ENCODE data around the gene TMEM272. TPM values are rescaled to one million over a fixed set of nuclear protein-coding genes. Genes with fewer than 3 reads are reported as not detected.

The TMEM272 gene
- total RNA-seq, 1 experiment from 2014 or later, result 0.15 TPM

GRCh38 chr13:51764184-51765141, 80.5 kb downstream of the TMEM272 start:
- Histone ChIP-seq H3K4me1 (ENCODE audit: control insufficient read depth, insufficient read depth, low read length) (no peaks in the 10 kb centered on the region), H3K27me3 (ENCODE audit: control insufficient read depth, insufficient read depth, low read length) (no peaks in the 10 kb centered on the region), H3K36me3 (ENCODE audit: control insufficient read depth, insufficient read depth, low read length) (no peaks in the 10 kb centered on the region), H3K4me3 (ENCODE audit: low read depth in 2 of 2, low read length in 2 of 2) (no peak overlapping the region), H3K27ac (ENCODE audit: low read length) (no peak overlapping the region), H3K9me3 (ENCODE audit: control insufficient read depth, insufficient read depth, low read depth, low read length) (no peaks in the 10 kb centered on the region)
- ATAC-seq (no peak), DNase-seq (ENCODE audit: low read depth, low spot score) (no peak)
- ChIA-PET CTCF (no interaction called here), POLR2A (no interaction called here)
- BruUV-seq (replicated peaks), result no TSS peak
- TF ChIP-seq SIN3A (IDR thresholded peaks at IDR 0.05; ENCODE audit: borderline replicate concordance, insufficient read depth, low read depth, low read length) (no peak), POLR2AphosphoS5 (IDR thresholded peaks at IDR 0.05; ENCODE audit: low read depth, low read length) (no peak), TCF7L2 (IDR thresholded peaks at IDR 0.05; ENCODE audit: low read depth, low read length) (no peak), REST (IDR thresholded peaks at IDR 0.05; ENCODE audit: insufficient read depth in 1 of 2, low read depth in 2 of 2, low read length in 1 of 2) (no peak), CTCF (IDR thresholded peaks at IDR 0.05) (no peak)
- intact Hi-C loops (cut with micrococcal nuclease; ENCODE audit: unreplicated experiment), result loop anchor here (10.0 kb wide), 1 partner anchor 620 kb away; no protein-coding TSS in a partner anchor
- in situ Hi-C loops (cut with HindIII; ENCODE audit: low pct_unique_long_range_greater_than_20kb, low sequenced_read_pairs), result no loop called here

- no peak for ATAC-seq
- no TSS peak for BruUV-seq (replicated peaks)
- Histone ChIP-seq H3K36me3 (ENCODE audit: control insufficient read depth, insufficient read depth, low read length) (no peaks in the 10 kb centered on the region), H3K27ac (ENCODE audit: low read length) (no peak overlapping the region), H3K9me3 (ENCODE audit: control insufficient read depth, insufficient read depth, low read depth, low read length) (no peaks in the 10 kb centered on the region), H3K4me1 (ENCODE audit: control insufficient read depth, insufficient read depth, low read length) (no peaks in the 10 kb centered on the region), H3K4me3 (ENCODE audit: low read depth in 2 of 2, low read length in 2 of 2) (no peak overlapping the region), H3K27me3 (ENCODE audit: control insufficient read depth, insufficient read depth, low read length) (no peaks in the 10 kb centered on the region)
- ChIA-PET POLR2A (no interaction called here), CTCF (no interaction called here)
- in situ Hi-C loops (cut with HindIII; ENCODE audit: low pct_unique_long_range_greater_than_20kb, low sequenced_read_pairs), result no loop called here
- no peak for DNase-seq (ENCODE audit: low read depth, low spot score)
- intact Hi-C loops (cut with micrococcal nuclease; ENCODE audit: unreplicated experiment), result loop anchor here (10.0 kb wide), 1 partner anchor 619 kb away; no protein-coding TSS in a partner anchor
- TF ChIP-seq POLR2AphosphoS5 (IDR thresholded peaks at IDR 0.05; ENCODE audit: low read depth, low read length) (no peak), REST (IDR thresholded peaks at IDR 0.05; ENCODE audit: insufficient read depth in 1 of 2, low read depth in 2 of 2, low read length in 1 of 2) (no peak)
Measured at GRCh38 chr13:51763486-51763885, 81.5 kb downstream of the TMEM272 start.

Other genes starting within 250 kb of the TMEM272 start
- 10.7 TPM for gene DHRS12, start 41.0 kb downstream of the TMEM272 start, total RNA-seq (2021; ENCODE audit: unreplicated experiment)
- gene CCDC70, start 16.8 kb upstream of the TMEM272 start, total RNA-seq (2021; ENCODE audit: unreplicated experiment), result not detected
- 19.6 TPM for gene ATP7B, start 166.3 kb upstream of the TMEM272 start, total RNA-seq (2021; ENCODE audit: unreplicated experiment)
- 23.9 TPM for gene ALG11, start 167.2 kb upstream of the TMEM272 start, total RNA-seq (2021; ENCODE audit: unreplicated experiment)
- 11.2 TPM for gene UTP14C, start 179.5 kb upstream of the TMEM272 start, total RNA-seq (2021; ENCODE audit: unreplicated experiment)

Measured in Panc1 (cell line).